Activated CD8-positive, alpha-beta T cell treated with anti-CD3 and anti-CD28 coated beads for 36 hours (primary cell): Measurements from ENCODE around the gene MYOM3. TPM values are rescaled to one million over a fixed set of nuclear protein-coding genes. Genes with fewer than 3 reads are reported as not detected.
A peak's percentile ranks its signal among the peaks of the same experiment; 100 is the strongest.

Experiments
- ATAC-seq: fragments of 200-7000 bp; cut with Tn5 transposase; one replicate; pipeline ENCODE4 v1.10.0; 2021; ENCODE audit warnings: mild to moderate bottlenecking, moderate library complexity
- CTCF ChIA-PET: fragments of 350-600 bp; sonication (Branson Sonifier 250); formaldehyde crosslinking; loops from one replicate; lab custom pipeline; 2021; ENCODE audit warnings: antibody characterized with exemption; lab: Charles Lee
- POLR2A ChIA-PET: fragments of 350-600 bp; sonication (Branson Sonifier 250); formaldehyde crosslinking; loops from one replicate; lab custom pipeline; 2021; ENCODE audit warnings: antibody characterized with exemption; lab: Charles Lee
- DNase-seq: peaks from one replicate; pipeline ENCODE4 v3.0.0-alpha.2; 2020
- H3K27ac Mint-ChIP-seq: one replicate; pipeline ENCODE4 v1.8.0; 2021; ENCODE audit warnings: mild to moderate bottlenecking, mixed read lengths
- H3K27me3 Mint-ChIP-seq: one replicate; pipeline ENCODE4 v1.8.0; 2021; ENCODE audit warnings: mixed read lengths
- H3K36me3 Mint-ChIP-seq: one replicate; pipeline ENCODE4 v1.8.0; 2021; ENCODE audit warnings: low read depth, mixed read lengths
- H3K4me1 Mint-ChIP-seq: one replicate; pipeline ENCODE4 v1.8.0; 2021; ENCODE audit warnings: low read depth, mixed read lengths
- H3K4me3 Mint-ChIP-seq: one replicate; pipeline ENCODE4 v1.8.0; 2021; ENCODE audit warnings: mild to moderate bottlenecking, moderate library complexity, mixed read lengths
- H3K9me3 Mint-ChIP-seq: one replicate; pipeline ENCODE4 v1.8.0; 2021; ENCODE audit warnings: mixed read lengths
- CTCF ChIP-seq: fragments of 200-600 bp; IDR thresholded peaks from one replicate; pipeline ENCODE4 v1.8.0; 2022; ENCODE audit warnings: antibody characterized with exemption, mild to moderate bottlenecking
- intact Hi-C: fragments of 100-400 bp; cut with micrococcal nuclease; formaldehyde crosslinking; loops from one replicate; pipeline ENCODE4 v1.10.0; 2022
- total RNA-seq, 2 experiments: library from RNA; stranded (reverse); gene quantifications; one replicate each; pipeline ENCODE4 v1.2.3, GENCODE V29; 2021

MYOM3 gene
- total RNA-seq, 2 experiments from 2014 or later, result not detected

GRCh38 chr1:24092979-24093378 is 19.0 kb downstream of the MYOM3 start:
- TF ChIP-seq CTCF, result no peak
- DNase-seq, result no peak
- Mint-ChIP-seq H3K27ac (no peak overlapping the region), H3K9me3 (no peaks in the 10 kb centered on the region), H3K4me3 (no peak overlapping the region), H3K36me3 (no peaks in the 10 kb centered on the region), H3K4me1 (peaks cover 3% of the 10 kb centered on the region), H3K27me3 (no peaks in the 10 kb centered on the region)
- CTCF ChIA-PET, result no interaction called here
- ATAC-seq, result no peak
- intact Hi-C loops, result no loop called here
- POLR2A ChIA-PET, result no interaction called here

- peaks cover 3% of the 10 kb centered on the region for H3K4me1 Mint-ChIP-seq
- DNase-seq (peak; percentile 69), ATAC-seq (peak; percentile 90)
- ChIA-PET POLR2A (no interaction called here), CTCF (interaction anchor here (1.0 kb wide), 1 partner anchor 282 kb away, joined by 3 read pairs; no protein-coding TSS in a partner anchor)
- H3K9me3 Mint-ChIP-seq, result no peaks in the 10 kb centered on the region
- H3K27ac Mint-ChIP-seq, result no peak overlapping the region
- H3K36me3 Mint-ChIP-seq, result no peaks in the 10 kb centered on the region
- TF ChIP-seq CTCF, result no peak
- intact Hi-C loops, result no loop called here
- H3K4me3 Mint-ChIP-seq, result no peak overlapping the region
- no peaks in the 10 kb centered on the region for H3K27me3 Mint-ChIP-seq
Observed at GRCh38 chr1:24091971-24092482, 19.9 kb downstream of the MYOM3 start.

GRCh38 chr1:24090736-24091135 is 21.2 kb downstream of the MYOM3 start:
- DNase-seq (no peak), ATAC-seq (no peak)
- POLR2A ChIA-PET, result no interaction called here
- H3K27ac Mint-ChIP-seq, result no peak overlapping the region
- TF ChIP-seq CTCF, result no peak
- H3K27me3 Mint-ChIP-seq, result no peaks in the 10 kb centered on the region
- peaks cover 3% of the 10 kb centered on the region for H3K4me1 Mint-ChIP-seq
- intact Hi-C loops, result no loop called here
- no peaks in the 10 kb centered on the region for H3K36me3 Mint-ChIP-seq
- no peaks in the 10 kb centered on the region for H3K9me3 Mint-ChIP-seq
- CTCF ChIA-PET, result interaction anchor here (0.7 kb wide), 1 partner anchor 59 kb away, joined by 3 read pairs; no protein-coding TSS in a partner anchor
- H3K4me3 Mint-ChIP-seq, result no peak overlapping the region

GRCh38 chr1:24089743-24090555 is 22.0 kb downstream of the MYOM3 start:
- no peak overlapping the region for H3K4me3 Mint-ChIP-seq
- no peak for DNase-seq
- POLR2A ChIA-PET, result no interaction called here

More at GRCh38 chr1:24089743-24090555, 22.0 kb downstream of the MYOM3 start:
- ATAC-seq, result no peak
- H3K9me3 Mint-ChIP-seq, result no peaks in the 10 kb centered on the region
- peaks cover 3% of the 10 kb centered on the region for H3K27me3 Mint-ChIP-seq
- H3K27ac Mint-ChIP-seq, result no peak overlapping the region
- no peaks in the 10 kb centered on the region for H3K36me3 Mint-ChIP-seq
- CTCF ChIA-PET, result interaction anchor here (0.7 kb wide), 1 partner anchor 60 kb away, joined by 3 read pairs; no protein-coding TSS in a partner anchor
- H3K4me1 Mint-ChIP-seq, result peaks cover 3% of the 10 kb centered on the region
- intact Hi-C loops, result no loop called here
- no peak for TF ChIP-seq CTCF
